ENCODE measurements around the gene NUP133.
A peak's percentile ranks its signal among the peaks of the same experiment; 100 is the strongest.
"Not testable (repeated sequence)": the region's sequence is repeated elsewhere in the genome, so short reads cannot be mapped to it uniquely, and the experiment has no call there.

The NUP133 gene

DNA sequence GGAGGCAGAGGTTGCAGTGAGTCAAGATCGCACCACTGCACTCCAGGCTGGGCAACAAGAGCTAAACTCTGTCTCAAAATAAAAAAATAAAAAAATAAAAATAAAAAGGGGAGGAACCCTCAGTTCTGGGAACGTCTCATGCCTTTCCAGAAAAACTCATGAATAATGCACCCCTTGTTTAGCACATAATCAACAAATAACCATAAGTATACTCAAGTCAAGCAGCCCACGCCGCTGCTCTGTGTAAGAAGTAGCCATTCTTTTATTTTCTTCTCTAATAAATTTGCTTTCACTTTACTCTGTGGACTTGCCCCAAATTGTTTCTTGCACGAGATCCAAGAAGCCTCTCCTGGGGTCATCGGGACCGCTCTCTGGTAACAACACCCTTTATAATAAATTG, 59.8 kb downstream of the NUP133 start:
- no peak for DNase-seq

DNA sequence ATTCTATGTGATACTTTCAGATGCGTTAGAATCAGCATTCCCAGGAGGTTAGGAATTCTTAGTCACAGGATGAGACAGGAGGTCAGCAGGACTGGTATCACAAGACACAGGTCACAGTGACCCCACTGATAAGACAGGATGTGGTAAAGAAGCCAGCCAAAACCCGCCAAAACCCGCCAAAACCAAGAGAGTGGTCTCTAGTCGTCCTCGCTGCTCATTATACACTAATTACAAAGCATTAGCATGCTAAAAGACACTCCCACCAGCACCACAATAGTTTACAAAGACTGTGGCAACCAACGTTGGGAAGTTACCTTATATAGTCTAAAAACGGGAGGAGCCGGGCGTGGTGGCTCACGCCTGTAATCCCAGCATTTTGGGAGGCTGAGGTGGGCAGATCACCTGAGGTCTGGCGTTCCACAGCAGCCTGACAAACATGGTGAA, 60.3 kb downstream of the NUP133 start:
- no peak for DNase-seq

DNA sequence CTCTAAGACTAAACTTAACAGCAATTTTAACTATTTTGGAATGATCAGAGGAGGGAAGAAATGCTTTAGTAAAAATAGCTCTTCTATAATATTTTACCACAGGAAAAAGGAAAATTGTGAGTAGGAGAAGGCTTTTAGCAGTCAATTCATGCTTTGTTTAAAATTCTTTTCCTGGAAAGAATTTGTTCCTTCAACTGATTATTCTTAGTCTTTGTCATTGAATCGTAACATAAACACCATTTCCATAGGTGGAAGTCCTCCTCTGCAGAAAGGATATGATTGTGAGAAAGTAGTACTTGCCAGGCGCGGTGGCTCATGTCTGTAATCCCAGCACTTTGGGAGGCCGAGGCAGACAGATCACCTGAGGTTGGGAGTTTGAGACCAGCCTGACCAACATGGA, 62.3 kb downstream of the NUP133 start:
- no peak for DNase-seq

DNA sequence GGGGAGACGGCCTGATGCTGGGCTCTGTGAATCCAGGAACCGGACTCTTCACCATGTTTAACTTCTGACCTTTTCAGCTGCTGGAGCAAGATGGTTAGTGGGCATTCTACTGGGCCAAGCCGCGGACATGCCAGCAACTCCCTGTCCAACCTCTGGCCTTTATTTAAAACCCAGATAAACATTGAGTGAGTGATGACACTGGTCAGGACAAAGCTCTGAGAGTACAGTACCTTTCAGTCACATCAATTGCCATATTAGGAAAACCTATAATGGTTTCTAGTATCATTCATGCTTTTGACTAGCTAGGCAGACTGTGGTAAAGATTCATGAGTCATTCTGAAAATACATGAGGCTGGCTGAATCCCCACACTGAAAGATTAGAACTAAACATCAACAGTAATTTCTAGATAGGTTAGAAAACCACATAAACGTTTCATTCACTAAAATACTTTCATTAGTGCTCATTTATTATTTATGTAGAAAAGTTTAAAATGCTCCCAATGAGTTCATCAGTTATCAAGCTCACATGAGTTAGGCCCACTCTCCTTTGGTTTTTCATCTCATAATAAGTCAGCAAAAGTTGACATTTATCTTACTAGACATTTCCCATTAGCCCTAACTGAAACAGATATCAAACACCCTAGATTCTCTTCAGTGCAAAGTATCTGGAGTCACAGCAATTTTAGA, 67.1 kb downstream of the NUP133 start:
- peak; percentile 85 for DNase-seq

DNA sequence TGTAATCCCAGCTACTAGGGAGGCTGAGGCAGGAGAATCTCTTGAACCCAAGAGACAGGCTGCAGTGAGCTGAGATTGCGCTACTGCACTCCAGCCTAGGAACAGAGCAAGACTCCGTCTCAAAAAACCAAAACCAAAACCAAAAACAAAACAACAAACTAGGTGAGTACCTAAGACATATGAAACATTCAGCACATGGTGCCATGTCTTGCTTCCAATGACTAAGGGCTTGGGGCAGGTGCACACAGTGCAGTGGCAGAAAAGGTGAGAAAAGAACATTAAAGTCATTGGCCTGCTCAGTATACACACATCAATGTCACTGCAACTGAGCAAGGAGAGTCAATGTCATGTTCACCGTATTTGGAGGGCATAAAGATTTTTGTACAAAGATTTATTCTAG, 70.1 kb downstream of the NUP133 start:
- DNase-seq: no peak

DNA sequence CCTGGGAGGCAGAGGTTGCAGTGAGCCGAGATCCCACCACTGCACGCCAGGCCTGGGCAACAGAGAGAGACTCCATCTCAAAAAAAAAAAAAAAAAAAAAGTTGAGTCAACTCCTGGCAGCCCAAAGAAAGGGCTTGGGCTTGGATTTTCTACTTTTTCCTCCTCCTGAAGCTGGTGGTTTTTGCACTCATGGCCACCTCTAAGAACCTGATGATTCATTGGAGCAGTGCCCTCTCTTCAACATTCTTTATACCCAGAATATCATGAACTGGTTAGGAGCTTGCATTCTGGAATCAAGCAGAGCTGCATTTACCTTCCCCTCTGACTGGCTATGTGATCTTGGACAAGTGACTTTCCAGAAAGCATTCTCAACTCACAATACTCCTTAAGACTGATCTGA, 70.7 kb downstream of the NUP133 start:
- peak; percentile 44 for DNase-seq

DNA sequence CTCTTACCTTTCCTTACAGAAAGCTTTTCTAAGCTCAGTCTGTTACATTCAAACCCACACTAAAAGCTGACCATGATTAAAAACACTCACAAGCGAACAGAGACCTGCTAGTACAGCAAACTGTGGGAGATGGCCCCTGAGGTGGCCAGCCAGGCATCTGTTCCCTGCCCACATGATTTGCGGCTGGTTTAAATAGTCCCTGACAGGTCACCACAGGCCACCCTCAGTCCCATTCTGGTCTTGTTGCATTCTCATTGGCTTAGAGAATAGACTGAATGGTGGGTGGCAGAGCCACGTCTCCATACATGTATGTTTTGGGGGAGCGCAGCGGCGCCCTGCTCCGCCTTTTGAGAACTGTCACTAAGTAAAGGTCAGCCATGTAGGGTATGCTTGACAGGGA, 71.9 kb downstream of the NUP133 start:
- no peak for DNase-seq

DNA sequence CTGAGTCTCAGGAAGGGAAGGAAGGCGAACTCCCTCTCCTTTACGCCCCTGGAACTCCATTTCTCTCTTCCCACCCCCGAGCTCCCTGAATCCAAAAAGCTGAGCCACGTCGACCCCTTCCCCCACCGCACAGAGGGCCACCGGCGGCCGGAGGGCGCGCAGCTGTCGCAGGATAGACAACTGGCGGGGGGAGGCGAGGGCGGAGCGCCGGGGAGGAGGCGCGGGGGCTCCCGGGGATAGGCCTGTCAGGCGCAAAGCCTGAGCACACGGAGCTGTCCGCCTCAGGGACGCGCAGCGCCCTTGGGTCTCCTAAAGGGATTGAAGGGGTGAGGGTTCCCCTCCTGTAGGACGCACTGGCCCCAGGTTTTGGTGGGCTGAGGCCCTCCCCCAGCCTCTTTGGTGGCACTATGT, 73.5 kb downstream of the NUP133 start:
- no peak for DNase-seq

DNA sequence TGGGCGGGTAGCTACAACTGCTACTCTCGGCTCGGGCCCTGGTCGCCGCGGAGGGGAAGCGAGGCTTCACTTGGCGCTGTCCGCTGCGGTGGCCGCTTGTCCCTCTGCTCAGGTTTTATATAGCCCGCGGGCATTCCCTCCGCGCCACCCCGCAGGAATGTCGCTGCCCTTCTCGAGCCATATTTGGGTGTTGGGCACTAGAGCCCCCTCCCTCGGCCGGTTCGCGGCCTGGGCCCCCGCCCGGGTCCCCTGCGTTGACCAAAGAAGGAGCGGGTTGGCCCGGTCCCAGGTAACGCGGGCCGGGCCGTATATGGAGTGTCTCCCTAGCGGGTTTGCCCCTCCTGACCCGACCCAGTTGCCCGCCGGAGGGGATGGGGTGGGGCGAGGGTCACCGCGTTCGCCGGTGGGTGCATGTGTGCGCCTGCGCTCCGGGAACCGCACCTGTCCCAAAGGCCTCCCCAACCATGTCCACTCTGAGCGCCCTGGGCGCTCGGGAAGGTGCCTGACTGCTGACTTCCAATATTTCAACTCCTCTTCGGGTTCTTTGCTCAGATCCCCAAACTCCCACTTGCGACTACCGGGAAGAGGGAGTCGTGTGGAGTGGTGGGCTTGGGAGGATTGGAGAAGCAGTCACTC, 74.0 kb downstream of the NUP133 start, which contains the start of gene ACTA1:
TSS of gene ACTA1 (minus strand) at position 90 of the 636 bp plus-strand sequence. CDS start 979 bp downstream, outside the sequence.
- no peak for DNase-seq

DNA sequence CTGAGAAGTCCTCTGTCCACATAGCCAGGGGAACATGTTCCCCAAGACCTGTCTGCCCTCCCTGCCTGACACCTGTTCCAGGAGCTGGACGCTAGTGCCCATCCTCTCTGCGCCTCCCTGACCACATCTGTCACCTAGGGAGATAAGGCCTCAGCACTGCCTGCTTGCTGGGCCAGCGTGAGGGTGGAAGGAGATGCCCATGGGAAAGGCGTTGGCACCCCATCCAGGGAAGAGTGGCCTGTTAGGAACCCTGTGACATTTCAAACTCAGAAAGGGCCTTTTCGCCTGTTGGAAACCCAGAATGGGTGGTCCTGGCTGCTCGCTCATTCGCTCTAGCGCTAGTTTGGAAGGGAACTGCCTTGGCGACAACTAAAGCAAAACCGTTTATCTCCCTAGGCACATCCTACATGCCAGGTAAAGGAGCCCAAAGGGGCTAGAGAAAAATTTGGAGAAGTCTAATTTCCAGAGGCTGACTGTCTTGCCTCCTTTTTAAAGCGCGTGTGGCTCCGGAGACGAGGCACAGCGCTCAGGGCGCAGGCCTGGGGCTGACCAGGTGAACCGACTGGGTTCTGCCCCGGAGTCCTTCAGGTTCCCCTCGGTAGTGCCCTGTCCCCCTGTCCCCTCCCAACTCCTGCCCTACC, 74.7 kb downstream of the NUP133 start:
- no peak for DNase-seq

DNA sequence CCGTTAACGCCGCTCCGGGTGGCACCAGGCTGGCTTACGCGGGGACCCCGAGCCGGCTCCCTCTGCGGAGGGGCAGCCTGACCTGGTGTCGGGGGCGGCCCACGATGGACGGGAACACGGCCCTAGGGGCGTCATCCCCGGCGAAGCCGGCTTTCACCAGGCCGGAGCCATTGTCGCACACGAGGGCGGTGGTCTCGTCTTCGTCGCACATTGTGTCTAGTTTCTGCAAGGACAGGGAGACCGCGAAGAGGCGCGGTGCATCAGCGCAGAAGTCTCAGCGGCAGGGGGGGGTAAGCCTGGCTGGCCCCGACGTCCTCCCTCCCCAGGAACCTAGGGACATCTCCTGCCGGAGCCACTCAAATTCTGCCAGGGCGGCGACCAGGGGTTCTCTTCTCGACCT, 75.2 kb downstream of the NUP133 start:
- no peak for DNase-seq

DNA sequence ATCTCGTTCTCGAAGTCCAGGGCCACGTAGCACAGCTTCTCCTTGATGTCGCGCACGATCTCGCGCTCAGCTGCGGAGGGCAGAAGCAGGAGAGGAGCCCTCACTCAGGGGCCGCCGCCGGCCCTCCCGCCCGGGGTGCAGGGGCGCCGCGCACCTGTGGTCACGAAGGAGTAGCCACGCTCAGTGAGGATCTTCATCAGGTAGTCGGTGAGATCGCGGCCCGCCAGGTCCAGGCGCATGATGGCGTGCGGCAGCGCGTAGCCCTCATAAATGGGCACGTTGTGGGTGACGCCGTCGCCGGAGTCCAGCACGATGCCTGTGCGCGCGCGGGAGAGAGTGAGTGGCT, 76.1 kb downstream of the NUP133 start:
- no peak for DNase-seq

DNA sequence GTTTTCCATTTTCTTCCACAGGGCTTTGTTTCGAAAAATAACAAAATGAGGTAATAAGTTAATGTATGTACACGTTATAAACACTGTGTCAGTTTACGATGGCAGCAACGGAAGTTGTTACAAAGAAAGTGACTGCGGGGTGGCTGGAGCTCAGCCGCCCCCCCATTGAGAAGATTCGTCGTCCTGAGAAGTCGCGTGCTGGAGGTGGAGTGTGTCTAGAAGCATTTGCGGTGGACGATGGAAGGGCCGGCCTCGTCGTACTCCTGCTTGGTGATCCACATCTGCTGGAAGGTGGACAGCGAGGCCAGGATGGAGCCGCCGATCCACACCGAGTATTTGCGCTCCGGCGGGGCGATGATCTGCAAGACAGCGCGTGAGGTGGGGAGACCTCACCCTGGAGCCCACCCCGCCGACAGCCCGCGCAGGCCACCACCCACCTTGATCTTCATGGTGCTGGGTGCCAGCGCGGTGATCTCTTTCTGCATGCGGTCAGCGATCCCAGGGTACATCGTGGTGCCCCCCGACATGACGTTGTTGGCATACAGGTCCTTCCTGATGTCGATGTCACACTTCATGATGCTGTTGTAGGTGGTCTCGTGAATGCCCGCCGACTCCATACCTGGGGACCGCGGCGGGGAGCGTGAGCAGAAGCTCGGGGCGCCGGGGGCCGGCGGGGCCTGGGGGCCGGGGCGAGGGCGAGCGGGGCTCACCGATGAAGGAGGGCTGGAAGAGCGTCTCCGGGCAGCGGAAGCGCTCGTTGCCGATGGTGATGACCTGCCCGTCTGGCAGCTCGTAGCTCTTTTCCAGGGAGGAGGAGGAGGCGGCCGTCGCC, 76.6 kb downstream of the NUP133 start:
- no peak for DNase-seq

DNA sequence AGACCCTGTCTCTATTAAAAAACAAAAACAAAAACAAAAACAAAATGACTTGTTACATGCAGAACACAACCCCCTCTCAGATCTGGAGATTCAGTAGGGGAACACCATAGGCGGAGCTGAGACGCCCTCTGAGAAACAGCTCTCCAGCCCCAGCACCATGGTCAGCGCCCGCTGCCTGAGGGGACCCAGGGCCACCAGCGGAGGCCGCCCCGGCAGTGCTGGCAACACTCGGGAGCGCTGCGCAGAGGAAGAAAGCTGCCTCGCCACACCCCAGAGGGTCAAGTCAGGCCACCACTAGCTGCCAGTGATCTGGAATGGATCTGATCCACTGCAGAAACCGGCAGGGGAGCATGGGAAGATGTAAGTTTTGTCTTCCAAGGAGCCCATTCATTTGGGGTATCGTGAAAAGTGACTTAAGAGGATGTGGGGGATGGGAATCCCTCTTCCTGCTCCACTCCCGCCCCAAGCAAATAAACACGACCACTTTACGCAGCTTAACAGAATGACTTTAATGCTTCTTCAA, 77.3 kb downstream of the NUP133 start:
- DNase-seq: peak; percentile 55

DNA sequence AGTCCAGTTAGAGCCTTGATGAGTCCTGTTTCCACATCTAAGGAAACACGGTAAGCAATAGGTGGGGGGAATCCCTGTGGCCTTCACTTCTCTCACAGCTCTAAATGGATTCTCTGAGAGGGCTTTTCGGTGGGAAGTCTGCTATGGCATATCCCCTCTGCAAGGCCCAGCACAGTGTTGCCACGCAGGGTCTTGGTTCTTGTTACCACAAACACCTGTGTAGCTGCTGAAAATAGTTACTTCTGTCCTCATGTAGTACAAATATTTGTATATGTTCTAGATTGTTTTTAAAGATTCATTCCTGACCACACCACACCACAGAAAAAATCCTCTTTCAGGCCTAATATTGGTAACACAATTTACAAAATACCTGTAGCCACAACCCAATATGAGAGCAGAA, 79.9 kb downstream of the NUP133 start:
- no peak for DNase-seq

DNA sequence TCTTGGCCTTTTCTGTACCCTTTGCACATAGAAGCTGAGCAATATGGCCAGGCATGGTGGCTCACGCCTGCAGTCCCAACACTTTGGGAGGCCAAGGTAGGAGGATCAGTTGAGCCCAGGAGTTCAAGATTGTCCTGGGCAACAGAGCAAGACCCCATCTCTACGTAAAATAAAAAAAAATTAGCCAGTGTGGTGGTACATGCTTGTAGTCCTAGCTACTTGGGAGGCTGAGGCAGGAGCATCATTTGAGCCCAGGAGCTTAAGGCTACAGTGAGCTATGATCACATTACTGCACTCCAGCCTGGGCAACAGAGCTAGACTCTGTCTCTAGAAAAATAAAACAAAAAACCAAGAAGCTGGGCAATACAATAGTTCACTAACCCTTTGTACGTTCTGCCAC, 80.6 kb downstream of the NUP133 start:
- DNase-seq: no peak

DNA sequence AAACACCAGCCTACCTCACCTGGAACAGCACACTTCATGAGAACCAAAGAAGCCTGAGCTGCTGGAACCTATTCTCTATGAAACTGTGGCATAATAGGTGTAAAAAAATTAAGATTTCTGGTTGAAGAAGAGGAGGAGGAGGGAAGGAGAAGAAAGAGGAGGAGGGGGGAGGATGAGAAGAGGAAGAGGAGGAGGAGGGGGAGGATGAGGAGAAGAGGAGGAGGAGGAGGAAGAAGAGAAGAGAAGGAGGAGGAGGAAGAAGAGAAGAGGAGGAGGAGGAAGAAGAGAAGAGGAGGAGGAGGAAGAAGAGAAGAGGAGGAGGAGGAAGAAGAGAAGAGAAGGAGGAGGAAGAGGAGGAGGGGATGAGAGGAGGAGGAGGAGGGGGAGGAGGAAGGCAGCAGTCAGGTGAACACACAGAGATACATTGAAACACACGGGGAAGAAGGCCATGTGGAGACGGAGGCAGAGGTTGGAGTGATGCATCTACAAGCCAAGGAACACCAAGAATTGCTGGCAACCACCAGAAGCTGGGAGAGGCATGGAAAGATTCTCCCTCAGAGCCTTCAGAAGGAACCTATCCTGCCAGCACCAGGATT, 82.5 kb downstream of the NUP133 start:
- no peak for DNase-seq

DNA sequence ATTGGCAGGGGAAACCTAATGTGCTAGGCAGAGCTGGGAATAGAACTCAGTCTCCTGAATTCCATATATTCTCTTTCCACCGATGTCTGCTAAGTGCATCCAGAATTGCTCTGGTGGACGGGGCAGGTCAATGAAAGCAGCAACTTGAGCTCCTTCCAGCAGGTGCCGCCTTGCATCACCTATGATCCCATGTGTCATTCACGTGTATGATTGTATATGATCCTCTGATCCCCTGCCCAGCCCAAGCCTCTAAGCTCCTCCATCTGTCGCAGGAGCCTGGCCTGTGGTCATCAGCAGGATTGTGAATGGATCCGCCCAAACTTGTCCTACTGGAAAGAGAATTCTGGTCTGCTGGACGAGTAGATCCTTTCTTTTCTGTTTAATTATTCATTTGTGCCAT, 87.4 kb downstream of the NUP133 start:
- DNase-seq: no peak

DNA sequence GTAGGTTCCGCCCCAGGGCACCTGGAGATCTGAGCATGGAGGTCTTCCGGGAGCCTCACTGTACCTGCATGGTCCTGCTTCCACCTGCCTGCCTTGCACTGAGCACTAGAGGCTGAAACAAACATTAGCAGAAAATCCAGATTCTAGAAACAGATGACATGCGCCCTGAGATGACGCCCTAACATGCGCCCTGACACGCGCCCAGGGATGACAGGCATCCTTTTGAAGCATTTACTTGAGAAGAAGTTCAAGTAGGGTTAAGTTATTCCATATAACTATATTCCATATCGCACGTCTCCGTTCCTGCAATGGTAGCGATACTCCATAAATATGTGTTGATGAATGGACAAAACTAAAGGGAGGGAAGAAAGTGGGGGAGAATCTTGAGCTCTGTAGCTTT, 87.9 kb downstream of the NUP133 start:
- no peak for DNase-seq

DNA sequence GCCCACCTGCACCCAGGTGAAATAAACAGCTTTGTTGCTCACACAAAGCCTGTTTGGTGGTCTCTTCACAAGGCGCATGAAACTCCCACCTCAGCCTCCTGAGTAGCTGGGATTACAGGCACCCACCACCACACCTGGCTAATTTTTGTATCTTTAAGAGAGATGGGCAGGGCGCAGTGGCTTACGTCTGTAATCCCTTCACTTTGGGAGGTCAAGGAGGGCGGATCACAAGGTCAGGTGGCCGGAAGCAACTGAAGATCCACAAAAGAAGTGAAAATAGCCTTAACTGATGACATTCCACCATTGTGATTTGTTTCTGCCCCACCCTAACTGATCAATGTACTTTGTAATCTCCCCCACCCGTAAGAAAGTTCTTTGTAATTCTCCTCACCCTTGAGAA, 89.6 kb downstream of the NUP133 start:
- not testable (repeated sequence) for DNase-seq

DNA sequence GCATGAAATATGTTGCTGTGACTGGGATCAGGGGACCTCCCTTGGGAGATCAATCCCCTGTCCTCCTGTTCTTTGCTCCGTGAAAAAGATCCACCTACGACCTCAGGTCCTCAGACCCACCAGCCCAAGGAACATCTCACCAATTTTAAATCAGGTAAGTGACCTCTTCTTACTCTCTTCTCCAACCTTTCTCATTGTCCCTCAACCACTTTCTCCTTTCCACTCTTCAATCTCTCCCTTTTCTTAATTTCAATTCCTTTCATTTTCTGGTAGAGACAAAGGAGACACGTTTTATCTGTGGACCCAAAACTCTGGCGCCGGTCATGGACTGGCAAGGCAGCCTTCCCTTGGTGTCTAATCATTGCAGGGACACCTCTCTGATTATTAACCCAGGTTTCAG, 95.3 kb downstream of the NUP133 start:
- not testable (repeated sequence) for DNase-seq

DNA sequence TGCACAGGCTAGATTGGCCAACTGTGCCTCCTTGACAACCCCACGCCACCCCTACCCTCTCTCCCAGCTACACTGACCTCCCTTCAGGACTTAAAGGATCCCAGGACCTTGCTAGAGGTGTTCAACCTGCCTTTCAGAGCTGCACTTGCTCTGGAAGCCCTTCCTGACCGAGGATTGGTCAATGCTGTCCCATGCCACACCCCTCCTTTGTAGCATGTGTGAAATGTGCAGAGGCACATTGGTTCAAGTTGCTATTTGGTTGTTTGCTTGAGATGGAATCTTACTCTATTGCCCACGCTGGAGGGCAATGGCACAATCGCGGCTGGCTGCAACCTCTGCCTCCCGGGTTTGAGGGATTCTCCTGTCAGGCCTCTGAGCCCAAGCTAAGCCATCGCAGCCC, 96.1 kb downstream of the NUP133 start:
- DNase-seq: no peak
